KG1 (cell line): ENCODE measurements around the gene TMEM164.
"Not testable (repeated sequence)": the region's sequence is repeated elsewhere in the genome, so short reads cannot be mapped to it uniquely, and the experiment has no call there.

Experiments used
- DNase-seq: peaks from one replicate; lab custom pipeline; 2025; lab: John Stamatoyannopoulos, UW

Gene TMEM164

GRCh38 chrX:110002300-110003166, at the start of gene TMEM164:
Gene TMEM164 (plus strand): TSS chrX:110003114. CDS start chrX:110003775, 661 bp downstream.
- DNase-seq, result peak; percentile 56

GRCh38 chrX:109954333-109954732, 48.6 kb upstream of the TMEM164 start:
- DNase-seq, result no peak

- no peak for DNase-seq
These were observed 48.0 kb upstream of the TMEM164 start for GRCh38 chrX:109954955-109955354.

- no peak for DNase-seq
These were observed 44.6 kb upstream of the TMEM164 start for GRCh38 chrX:109958266-109958665.

GRCh38 chrX:109959356-109959871, 43.5 kb upstream of the TMEM164 start:
- no peak for DNase-seq

- DNase-seq, result no peak
These were observed 38.5 kb upstream of the TMEM164 start for GRCh38 chrX:109964390-109964789.

- no peak for DNase-seq
These were observed 36.7 kb upstream of the TMEM164 start for GRCh38 chrX:109966246-109966645.

GRCh38 chrX:109967156-109967555, 35.8 kb upstream of the TMEM164 start:
- no peak for DNase-seq

GRCh38 chrX:109970841-109971240, 32.1 kb upstream of the TMEM164 start:
- not testable (repeated sequence) for DNase-seq

GRCh38 chrX:109974906-109975655, 27.8 kb upstream of the TMEM164 start:
- no peak for DNase-seq

GRCh38 chrX:109985210-109985609, 17.7 kb upstream of the TMEM164 start:
- DNase-seq, result not testable (repeated sequence)

- no peak for DNase-seq
These were observed 15.0 kb upstream of the TMEM164 start for GRCh38 chrX:109987884-109988283.

GRCh38 chrX:109990582-109991276, 12.2 kb upstream of the TMEM164 start:
- no peak for DNase-seq

GRCh38 chrX:109992203-109992602, 10.7 kb upstream of the TMEM164 start:
- no peak for DNase-seq

- DNase-seq, result no peak
These were observed 7.8 kb upstream of the TMEM164 start for GRCh38 chrX:109995155-109995554.

- DNase-seq, result no peak
These were observed 5.0 kb upstream of the TMEM164 start for GRCh38 chrX:109997786-109998452.

GRCh38 chrX:110000000-110000399, 2.9 kb upstream of the TMEM164 start:
- no peak for DNase-seq

GRCh38 chrX:110000847-110001713, 1.8 kb upstream of the TMEM164 start:
- no peak for DNase-seq

- DNase-seq, result peak; percentile 56
These were observed 1.1 kb upstream of the TMEM164 start for GRCh38 chrX:110001740-110002299.
